K562 (cell line): ENCODE results near the gene PUS7. TPM values are rescaled to one million over a fixed set of nuclear protein-coding genes. Genes with fewer than 3 reads are reported as not detected.
A peak's percentile ranks its signal among the peaks of the same experiment; 100 is the strongest.

Source experiments
- CREB1 ChIP-seq, 2 experiments: sonication (generic) in 1 of 2; formaldehyde crosslinking in 1 of 2; IDR thresholded peaks; 2 replicates each; pipeline versions ENCODE4 v1.6.1 to v1.8.0; 2012 to 2022; ENCODE audit warnings: inconsistent platforms in 1 of 2, mild to moderate bottlenecking in 1 of 2, missing genetic modification reagents in 1 of 2, moderate library complexity in 1 of 2
- CREM ChIP-seq: IDR thresholded peaks from 2 replicates; pipeline ENCODE4 v1.6.1; 2014; ENCODE audit warnings: antibody characterized with exemption, low read depth
- FOXJ2 ChIP-seq: fragments of 200-800 bp; sonication (Bioruptor generic); IDR thresholded peaks from 2 replicates; pipeline ENCODE4 v1.6.1; 2016; ENCODE audit warnings: missing genetic modification characterization, missing compliant biosample characterization
- TFAM ChIP-seq: fragments of 250-450 bp; sonication (Bioruptor Pico); conservative IDR thresholded peaks from 2 replicates; pipeline ENCODE4 v1.5.0; 2021; ENCODE audit warnings: mild to moderate bottlenecking, moderate library complexity
- TOE1 ChIP-seq, 2 experiments: fragments of 450-650 bp in 1 of 2; sonication (generic) in 1 of 2; formaldehyde crosslinking in 1 of 2; IDR thresholded peaks; 2 replicates each; pipeline versions ENCODE4 v1.7.1 to v1.8.0; 2016 to 2022; ENCODE audit warnings: borderline replicate concordance in 2 of 2, mild to moderate bottlenecking in 2 of 2, antibody characterized with exemption in 1 of 2, inconsistent platforms in 1 of 2, low read depth in 1 of 2, missing genetic modification reagents in 1 of 2, moderate library complexity in 1 of 2
- ZNF696 ChIP-seq: fragments of 250-450 bp; sonication (Bioruptor Pico); conservative IDR thresholded peaks from 2 replicates; pipeline ENCODE4 v1.4.0; 2020; ENCODE audit warnings: mild to moderate bottlenecking, moderate library complexity
- polyA plus RNA-seq, 8 experiments: library from polyadenylated mRNA; depleted of rRNA in 4 of 8; stranded (reverse) in 5 of 8; unstranded in 3 of 8; fragments of >200 nt; fragmentation: Nextera tagmentation in 2 of 8; fragmentation: Illumina TruSeq in 1 of 8; extraction: Ambion mirVana in 2 of 8; extraction: Trizol in 1 of 8; gene quantifications; 2 replicates each; pipeline versions ENCODE4 v1.2.1 to v1.2.3, GENCODE V29; 2011 to 2014; ENCODE audit warnings: inconsistent platforms in 1 of 8, missing spikeins in 1 of 8
- total RNA-seq, 7 experiments: library from RNA; depleted of rRNA in 6 of 7; stranded (reverse); fragments of >200 nt in 6 of 7; fragmentation: Illumina TruSeq in 2 of 7; extraction: Trizol in 2 of 7; gene quantifications; 2 replicates each; pipeline versions ENCODE4 v1.2.1 to v1.2.3, GENCODE V29; 2011 to 2021; ENCODE audit warnings: low replicate concordance in 1 of 7
- TF ChIP-seq, protein P1 (sequence below): IDR thresholded peaks from 2 replicates; pipeline ENCODE4 v1.6.1; 2011; ENCODE audit warnings: borderline replicate concordance, low read depth, mild to moderate bottlenecking, moderate library complexity, low read length; ENCODE audit not compliant: insufficient read depth, poor library complexity, severe bottlenecking
- TF ChIP-seq, protein P2 (sequence below), 3 experiments: IDR thresholded peaks in 2 of 3; conservative IDR thresholded peaks in 1 of 3; 2 replicates each; pipeline ENCODE4 v1.5.1; 2011 to 2012; ENCODE audit warnings: low read length in 3 of 3, mild to moderate bottlenecking in 3 of 3, control low read depth in 2 of 3, improper control_type of control experiment in 1 of 3, inconsistent platforms in 1 of 3, low read depth in 1 of 3, mixed read lengths in 1 of 3, moderate library complexity in 1 of 3; ENCODE audit not compliant: insufficient read depth in 2 of 3

PUS7 gene
- total and polyA plus RNA-seq, 9 of the 15 experiments (the other 6 are each of a cell fraction or from before 2014, with no cell fraction given), result 15.1 to 95.6 (median 63.2) TPM

DNA sequence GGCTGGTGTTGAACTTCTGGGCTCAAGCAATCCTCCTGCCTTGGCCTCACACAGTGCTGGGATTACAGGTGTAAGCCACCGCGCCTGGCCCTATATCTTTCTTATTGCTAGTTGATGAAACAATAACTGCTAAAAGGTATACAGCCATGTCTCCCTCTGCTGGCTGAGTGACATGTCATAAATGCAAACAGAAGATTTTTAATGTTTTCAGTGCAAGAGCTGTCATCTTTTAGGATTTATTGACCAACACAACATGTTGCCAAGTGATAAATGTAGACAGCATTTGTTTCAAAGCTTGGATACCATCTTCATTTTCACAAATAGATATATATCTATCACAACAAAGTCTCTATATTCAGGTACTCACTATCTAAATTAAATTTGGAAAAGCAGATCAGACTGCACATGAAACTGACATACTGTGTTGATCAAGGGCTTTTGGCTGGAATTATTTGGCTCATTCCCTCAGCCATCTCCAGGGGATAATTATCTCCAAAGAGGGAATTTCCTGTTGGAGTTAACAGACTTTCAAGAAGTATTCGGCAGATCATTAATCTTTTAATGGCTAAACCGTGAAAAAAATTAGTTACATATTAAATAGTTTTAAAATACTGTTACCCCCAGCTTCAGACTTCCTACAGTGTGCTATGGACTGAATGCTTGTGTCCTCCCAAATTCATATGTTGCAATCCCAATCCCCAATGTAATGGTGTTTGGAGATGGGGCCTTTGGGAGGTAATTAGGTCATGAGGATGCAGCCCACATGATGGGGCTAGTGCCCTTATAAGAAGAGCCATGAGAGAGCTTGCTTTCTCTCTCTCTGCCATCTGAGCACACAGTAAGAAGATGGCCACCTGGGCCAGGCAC, 92.1 kb downstream of the PUS7 start (continued):
- TF ChIP-seq, protein P1, sequence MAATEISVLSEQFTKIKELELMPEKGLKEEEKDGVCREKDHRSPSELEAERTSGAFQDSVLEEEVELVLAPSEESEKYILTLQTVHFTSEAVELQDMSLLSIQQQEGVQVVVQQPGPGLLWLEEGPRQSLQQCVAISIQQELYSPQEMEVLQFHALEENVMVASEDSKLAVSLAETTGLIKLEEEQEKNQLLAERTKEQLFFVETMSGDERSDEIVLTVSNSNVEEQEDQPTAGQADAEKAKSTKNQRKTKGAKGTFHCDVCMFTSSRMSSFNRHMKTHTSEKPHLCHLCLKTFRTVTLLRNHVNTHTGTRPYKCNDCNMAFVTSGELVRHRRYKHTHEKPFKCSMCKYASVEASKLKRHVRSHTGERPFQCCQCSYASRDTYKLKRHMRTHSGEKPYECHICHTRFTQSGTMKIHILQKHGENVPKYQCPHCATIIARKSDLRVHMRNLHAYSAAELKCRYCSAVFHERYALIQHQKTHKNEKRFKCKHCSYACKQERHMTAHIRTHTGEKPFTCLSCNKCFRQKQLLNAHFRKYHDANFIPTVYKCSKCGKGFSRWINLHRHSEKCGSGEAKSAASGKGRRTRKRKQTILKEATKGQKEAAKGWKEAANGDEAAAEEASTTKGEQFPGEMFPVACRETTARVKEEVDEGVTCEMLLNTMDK, result peak; percentile 56
- TF ChIP-seq TFAM (CRISPR knock-in tag) (no peak), TOE1 (IDR thresholded peaks at IDR 0.05; ENCODE audit: borderline replicate concordance) (0 out of 2 replicates have a peak, but pooled peaks have one; percentile 24), TOE1 (CRISPR knock-in tag; IDR thresholded peaks at IDR 0.05; ENCODE audit: borderline replicate concordance, low read depth) (no peak), CREM (peak; percentile 47; the same call in 1 of the 2 replicates), FOXJ2 (peak; percentile 96), CREB1 (IDR thresholded peaks at IDR 0.05) (no peak), CREB1 (CRISPR knock-in tag; IDR thresholded peaks at IDR 0.05) (0 out of 2 replicates have a peak, but pooled peaks have one; percentile 34), ZNF696 (CRISPR knock-in tag) (no peak)
- TF ChIP-seq, protein P2, sequence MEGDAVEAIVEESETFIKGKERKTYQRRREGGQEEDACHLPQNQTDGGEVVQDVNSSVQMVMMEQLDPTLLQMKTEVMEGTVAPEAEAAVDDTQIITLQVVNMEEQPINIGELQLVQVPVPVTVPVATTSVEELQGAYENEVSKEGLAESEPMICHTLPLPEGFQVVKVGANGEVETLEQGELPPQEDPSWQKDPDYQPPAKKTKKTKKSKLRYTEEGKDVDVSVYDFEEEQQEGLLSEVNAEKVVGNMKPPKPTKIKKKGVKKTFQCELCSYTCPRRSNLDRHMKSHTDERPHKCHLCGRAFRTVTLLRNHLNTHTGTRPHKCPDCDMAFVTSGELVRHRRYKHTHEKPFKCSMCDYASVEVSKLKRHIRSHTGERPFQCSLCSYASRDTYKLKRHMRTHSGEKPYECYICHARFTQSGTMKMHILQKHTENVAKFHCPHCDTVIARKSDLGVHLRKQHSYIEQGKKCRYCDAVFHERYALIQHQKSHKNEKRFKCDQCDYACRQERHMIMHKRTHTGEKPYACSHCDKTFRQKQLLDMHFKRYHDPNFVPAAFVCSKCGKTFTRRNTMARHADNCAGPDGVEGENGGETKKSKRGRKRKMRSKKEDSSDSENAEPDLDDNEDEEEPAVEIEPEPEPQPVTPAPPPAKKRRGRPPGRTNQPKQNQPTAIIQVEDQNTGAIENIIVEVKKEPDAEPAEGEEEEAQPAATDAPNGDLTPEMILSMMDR (IDR thresholded peaks at IDR 0.05 in 2 of 3, conservative IDR thresholded peaks at IDR 0.05 in 1 of 3; ENCODE audit: insufficient read depth in 2 of 3, low read depth in 1 of 3, low read length in 3 of 3), result peak; percentile 74 to 92 (median 80)
- TF ChIP-seq, all 486 proteins: peak for 37
